Measurements from ENCODE around the gene TMEM163.
"Not testable (repeated sequence)": the region's sequence is repeated elsewhere in the genome, so short reads cannot be mapped to it uniquely, and the experiment has no call there.

Gene TMEM163

DNA sequence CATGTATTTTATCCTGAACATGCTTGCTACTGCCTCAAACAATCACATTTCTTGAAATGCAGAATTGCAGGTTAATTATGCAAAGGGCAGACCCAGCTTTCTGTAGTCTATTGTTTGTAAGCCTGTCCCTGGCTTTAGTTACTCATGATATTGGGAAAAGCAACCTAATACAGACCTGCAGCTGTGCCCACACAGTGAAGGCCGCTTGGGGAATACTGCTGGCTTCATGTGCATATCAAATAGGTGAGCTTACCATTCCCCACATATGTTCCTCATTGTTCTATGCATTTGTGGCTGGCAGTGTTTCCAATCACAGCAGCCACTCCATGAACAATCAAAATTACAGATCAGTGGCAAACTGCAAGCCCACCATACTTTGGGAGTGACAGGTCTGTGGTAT, 186.3 kb downstream of the TMEM163 start:
- DNase-seq (ENCODE audit: low read depth), result no peak

GRCh38 chr2:134527381-134527780, 191.4 kb downstream of the TMEM163 start:
- no peak for DNase-seq (ENCODE audit: low read depth)

- DNase-seq (ENCODE audit: low read depth), result no peak
Observed at GRCh38 chr2:134522496-134523455, 196.0 kb downstream of the TMEM163 start.

DNA sequence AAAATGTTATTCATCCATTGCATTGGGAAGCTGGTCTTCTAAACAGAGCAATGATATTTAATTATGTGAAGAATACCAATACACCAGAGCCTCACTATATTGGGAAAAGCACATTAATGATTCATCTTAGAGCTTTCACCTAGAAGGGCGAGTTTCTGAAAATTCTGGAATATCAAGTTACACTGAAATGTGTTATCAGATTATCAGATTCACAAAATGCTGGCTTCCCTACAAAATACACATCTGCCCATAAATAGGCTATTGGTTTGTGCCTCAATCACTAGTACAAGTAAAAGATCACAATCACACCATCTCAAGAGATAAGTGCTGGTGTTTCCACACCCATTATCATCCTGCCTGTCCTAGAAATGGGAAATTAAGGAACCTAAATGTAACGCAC, 200.7 kb downstream of the TMEM163 start:
- no peak for DNase-seq (ENCODE audit: low read depth)

DNA sequence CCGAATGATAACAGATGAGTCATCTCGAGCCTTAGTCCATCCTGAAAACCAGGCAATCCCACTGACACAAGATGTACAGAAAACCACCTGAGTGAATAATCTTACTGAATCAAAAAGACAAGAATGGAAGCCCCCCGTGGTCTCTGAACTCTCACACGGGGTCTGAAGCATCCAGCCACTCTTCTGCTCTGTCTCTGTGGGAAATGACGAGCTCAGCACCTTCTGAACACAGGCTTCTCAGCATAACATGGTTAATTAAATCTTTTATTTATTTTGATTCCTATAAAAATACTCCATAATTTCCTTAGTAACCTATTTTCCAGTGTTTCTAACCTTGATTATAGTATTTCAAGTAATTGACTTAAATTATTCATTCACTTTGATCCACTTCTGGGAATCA, 203.7 kb downstream of the TMEM163 start:
- no peak for DNase-seq (ENCODE audit: low read depth)

- no peak for DNase-seq (ENCODE audit: low read depth)
Observed at GRCh38 chr2:134513465-134513804, 205.4 kb downstream of the TMEM163 start.

GRCh38 chr2:134512734-134513464, 205.9 kb downstream of the TMEM163 start:
- no peak for DNase-seq (ENCODE audit: low read depth)

GRCh38 chr2:134508391-134508790, 210.4 kb downstream of the TMEM163 start:
- no peak for DNase-seq (ENCODE audit: low read depth)

GRCh38 chr2:134507697-134508096, 211.1 kb downstream of the TMEM163 start:
- DNase-seq (ENCODE audit: low read depth), result no peak

GRCh38 chr2:134507159-134507558, 211.6 kb downstream of the TMEM163 start:
- not testable (repeated sequence) for DNase-seq (ENCODE audit: low read depth)

- DNase-seq (ENCODE audit: low read depth), result no peak
Observed at GRCh38 chr2:134505446-134505845, 213.4 kb downstream of the TMEM163 start.

GRCh38 chr2:134504586-134505336, 214.0 kb downstream of the TMEM163 start:
- no peak for DNase-seq (ENCODE audit: low read depth)

GRCh38 chr2:134502104-134502503, 216.7 kb downstream of the TMEM163 start:
- DNase-seq (ENCODE audit: low read depth), result no peak

DNA sequence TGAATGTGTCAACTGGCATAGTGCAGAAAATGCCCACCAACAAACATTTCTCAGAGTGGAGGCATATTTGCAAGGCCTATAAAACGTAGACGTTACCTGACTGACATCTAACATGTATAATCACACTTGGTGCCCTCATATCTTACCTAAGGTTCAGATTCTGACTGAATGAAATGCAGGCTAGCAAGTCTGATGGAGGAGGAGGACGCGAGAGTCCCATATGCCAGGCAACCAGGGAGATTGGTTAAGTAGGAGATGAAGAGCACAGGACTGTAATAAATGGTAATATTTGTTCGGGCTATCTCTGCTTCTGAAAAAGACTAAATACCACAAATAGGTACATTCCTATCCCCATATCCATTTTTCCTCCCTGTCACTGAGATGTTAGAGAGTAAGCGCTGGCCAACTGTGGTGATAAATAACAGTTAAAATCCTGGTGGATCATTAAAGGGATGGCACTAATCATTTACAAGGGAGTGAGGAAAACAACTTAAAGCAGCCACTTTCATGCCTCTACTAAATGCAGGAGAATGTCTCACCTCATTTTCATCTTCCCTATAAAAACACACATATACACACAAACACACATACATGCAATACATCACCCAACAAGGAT, 217.2 kb downstream of the TMEM163 start:
- DNase-seq (ENCODE audit: low read depth), result no peak

- DNase-seq (ENCODE audit: low read depth), result no peak
Observed at GRCh38 chr2:134500211-134500935, 218.4 kb downstream of the TMEM163 start.

GRCh38 chr2:134499307-134499926, 219.4 kb downstream of the TMEM163 start:
- DNase-seq (ENCODE audit: low read depth), result no peak

GRCh38 chr2:134498654-134499053, 220.1 kb downstream of the TMEM163 start:
- DNase-seq (ENCODE audit: low read depth), result no peak

- no peak for DNase-seq (ENCODE audit: low read depth)
Observed at GRCh38 chr2:134493797-134494196, 225.0 kb downstream of the TMEM163 start.

DNA sequence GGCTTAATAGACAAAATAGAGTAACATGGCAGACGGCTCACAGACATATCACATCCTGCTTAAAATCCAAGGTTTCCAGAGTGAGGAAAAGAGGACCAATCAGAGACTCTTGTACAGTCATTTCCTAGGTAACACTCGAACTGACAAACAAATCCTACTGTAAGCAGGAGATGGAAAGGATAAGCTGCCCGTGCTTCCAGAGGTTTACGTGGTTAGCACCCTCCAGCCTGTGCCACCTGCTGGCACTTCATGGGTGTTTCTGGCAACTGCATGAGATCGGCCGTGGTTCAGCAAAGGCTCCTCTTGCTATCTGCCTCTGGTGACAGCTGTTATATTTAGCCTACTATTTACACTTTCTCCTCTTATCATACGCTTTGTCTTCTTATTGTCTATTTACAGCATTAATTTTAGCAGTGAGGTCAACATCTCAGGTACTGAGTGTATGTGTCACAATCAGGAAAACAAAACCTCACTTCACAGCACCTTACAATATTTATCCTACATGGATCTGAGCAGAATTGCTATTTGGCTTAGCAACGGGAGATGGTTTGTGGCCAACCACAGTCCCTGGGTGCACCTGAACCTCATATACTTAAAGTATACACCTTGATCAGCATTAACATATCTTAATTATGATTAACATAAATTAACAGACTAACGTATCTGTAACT, 226.9 kb downstream of the TMEM163 start:
- no peak for DNase-seq (ENCODE audit: low read depth)

DNA sequence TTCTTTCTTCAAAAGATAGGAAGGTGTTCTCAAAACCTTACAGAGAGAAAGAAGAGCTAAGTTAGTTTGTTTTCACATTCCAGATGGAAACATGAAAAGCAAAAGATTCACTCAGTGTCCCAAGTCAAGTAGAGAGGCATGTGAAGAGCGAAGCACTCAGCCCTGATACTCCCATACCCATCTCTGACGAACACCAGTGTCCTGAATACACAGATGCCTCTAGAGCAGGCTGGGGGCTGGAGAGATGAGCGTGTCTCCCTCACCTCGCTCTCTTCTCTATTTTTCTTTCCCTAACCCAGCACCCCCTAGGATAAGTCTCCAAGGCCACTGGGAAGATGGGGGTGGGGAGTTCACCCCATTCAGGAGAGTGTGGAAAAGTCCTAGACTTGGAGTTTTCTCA, 227.8 kb downstream of the TMEM163 start:
- DNase-seq (ENCODE audit: low read depth), result no peak

All from fibroblast of gingiva (primary cell).